Ovary (tissue), 9 donors: ENCODE measurements around the gene KCNMA1. TPM values are rescaled to one million over a fixed set of nuclear protein-coding genes. Genes with fewer than 3 reads are reported as not detected.

Source experiments
- DNase-seq, 5 donors: peaks; one replicate each; pipeline ENCODE4 v3.0.0-alpha.2; 2019 to 2020
- H3K27ac ChIP-seq, 2 donors: fragments of 200-600 bp; one replicate each; pipeline versions ENCODE4 v1.5.1 to v1.8.0; 2019 to 2022
- H3K27me3 ChIP-seq: fragments of 200-600 bp; one replicate; pipeline ENCODE4 v1.8.0; 2022
- H3K36me3 ChIP-seq: fragments of 200-600 bp; sonication (generic); one replicate; pipeline ENCODE4 v1.5.1; 2019
- H3K4me1 ChIP-seq: one replicate; pipeline ENCODE4 v1.8.1; 2013; ENCODE audit warnings: mild to moderate bottlenecking, moderate library complexity; ENCODE audit not compliant: insufficient read depth
- H3K4me3 ChIP-seq: fragments of 200-600 bp; sonication (generic); one replicate; pipeline ENCODE4 v1.5.1; 2017
- H3K9me3 ChIP-seq, 2 donors: fragments of 200-600 bp in 1 of 2; sonication (generic) in 1 of 2; one replicate each; pipeline versions ENCODE4 v1.5.1 to v1.8.1; 2013 to 2019; ENCODE audit warnings: mild to moderate bottlenecking in 1 of 2, moderate library complexity in 1 of 2
- EP300 ChIP-seq: sonication (generic); formaldehyde crosslinking; IDR thresholded peaks from one replicate; pipeline ENCODE4 v1.6.1; 2017; ENCODE audit warnings: antibody characterized with exemption
- POLR2A ChIP-seq: fragments of 450-650 bp; IDR thresholded peaks from one replicate; pipeline ENCODE4 v1.6.1; 2017; ENCODE audit warnings: antibody characterized with exemption, mild to moderate bottlenecking, moderate library complexity
- WGBS, 3 donors: extraction: QIAGEN DNeasy Blood & Tissue Kit in 1 of 3; methylation state at CpG; one replicate each; pipeline versions ENCODE4 v1.1.5 to v1.1.7; 2013 to 2017; 5-methylcytosine and 5-hydroxymethylcytosine counted together
- intact Hi-C, 4 donors: fragments of 100-400 bp; cut with DNase I; formaldehyde crosslinking; loops; one replicate each; pipeline versions ENCODE4 v1.11.0 to v1.15.1; 2022 to 2023
- polyA plus RNA-seq, 2 donors: library from polyadenylated mRNA; stranded (reverse); fragments of 200-250 nt in 1 of 2; fragments of 350-450 nt in 1 of 2; fragmentation: Illumina TruSeq in 1 of 2; extraction: RNeasy Lipid Tissue Mini Kit (QIAGEN cat#74804) in 1 of 2; gene quantifications; one replicate each; pipeline ENCODE4 v1.2.3, GENCODE V29; 2013 to 2014
- total RNA-seq, 7 donors: library from RNA; depleted of rRNA in 2 of 7; stranded (reverse); fragments of >200 nt in 2 of 7; fragmentation: NEBNext Ultra II Directional in 3 of 7; extraction: Animal tissue kit (Norgen Biotek cat#: 25700) in 3 of 7; gene quantifications; one replicate each; pipeline versions ENCODE4 v1.1.0 to v1.2.4, GENCODE V29; 2016 to 2023
- TF ChIP-seq, protein P1 (sequence below), 3 donors: fragments of 450-650 bp in 2 of 3; fragments of 200-600 bp in 1 of 3; IDR thresholded peaks; one replicate each; pipeline versions ENCODE4 v1.5.1 to v1.8.0; 2016 to 2022; ENCODE audit warnings: antibody characterized with exemption in 3 of 3, mild to moderate bottlenecking in 1 of 3
- donor health status: DM: no; HTN: no; CAD: no; lungs with moderate emphysema.
- donor health status: DM: no; HTN: no; CAD: no.
- donor health status: Bipolar disorder and iron deficiency.
- donor health status: DM: yes; HTN: yes; CAD: no.
- donor health status: DM: no; HTN: no; CAD: no.
- donor health status: DM: yes; HTN: yes; CAD: no.

Gene KCNMA1
- total and polyA plus RNA-seq, 9 donors: 7.0 to 83.8 (median 25.1) TPM

DNA sequence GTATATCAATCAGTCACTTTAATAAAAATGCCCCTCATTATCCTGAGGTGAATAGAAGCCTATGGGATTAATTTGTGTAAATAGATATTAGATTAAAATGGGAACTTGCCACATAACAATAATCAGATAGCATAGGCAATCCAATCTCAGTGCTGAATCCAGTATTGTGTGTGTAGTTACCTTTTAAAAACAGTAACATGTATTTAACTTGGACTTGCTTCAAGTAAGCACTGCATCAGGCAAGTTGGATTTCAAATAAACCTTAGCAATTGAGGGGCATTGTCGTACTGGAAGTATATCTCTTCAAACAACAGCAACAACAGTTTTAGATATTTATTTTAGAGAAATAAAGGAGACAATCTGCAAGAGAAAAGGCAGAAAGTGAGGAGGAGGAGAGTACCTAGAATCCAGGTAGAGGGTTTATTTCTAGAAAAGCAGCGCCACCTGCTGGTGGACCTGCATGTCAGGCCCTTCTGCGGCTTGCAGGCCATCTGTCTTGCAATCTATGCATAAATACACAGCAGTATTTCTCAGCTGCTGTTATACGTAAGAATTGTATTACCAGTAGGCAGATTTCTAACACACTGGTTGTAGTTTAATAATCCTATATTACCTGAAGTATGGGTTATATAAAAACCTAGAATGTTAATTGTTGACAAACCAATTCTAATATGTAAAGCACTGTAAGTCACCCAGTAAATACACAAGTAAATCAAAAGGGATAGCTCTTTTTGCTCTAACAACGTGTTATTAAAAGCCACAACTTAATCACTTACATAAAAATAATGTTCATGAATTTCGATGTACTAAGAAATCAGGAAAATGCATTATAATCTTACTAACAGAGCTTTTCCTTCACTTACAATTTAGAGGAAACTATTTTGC lies 652.8 kb downstream of the KCNMA1 start:
- intact Hi-C loops: loop anchor here in 1 of 4 donors (10.0 kb wide), 1 partner anchor 440 kb away; no protein-coding TSS in a partner anchor
- Histone ChIP-seq H3K27ac (no peak overlapping the region), H3K4me1 (peaks cover 2% of the 10 kb centered on the region), H3K4me3 (no peak overlapping the region), H3K36me3 (no peaks in the 10 kb centered on the region), H3K9me3 (no peaks in the 10 kb centered on the region), H3K27me3 (no peaks in the 10 kb centered on the region)
- 18 to 22% (median 20%) methylated on average over 6 of the region's 6 CpGs for WGBS, 3 donors
- DNase-seq: peak; percentile 68 to 80 (median 72)
- TF ChIP-seq EP300 (no peak), POLR2A (no peak)
- TF ChIP-seq, protein P1, sequence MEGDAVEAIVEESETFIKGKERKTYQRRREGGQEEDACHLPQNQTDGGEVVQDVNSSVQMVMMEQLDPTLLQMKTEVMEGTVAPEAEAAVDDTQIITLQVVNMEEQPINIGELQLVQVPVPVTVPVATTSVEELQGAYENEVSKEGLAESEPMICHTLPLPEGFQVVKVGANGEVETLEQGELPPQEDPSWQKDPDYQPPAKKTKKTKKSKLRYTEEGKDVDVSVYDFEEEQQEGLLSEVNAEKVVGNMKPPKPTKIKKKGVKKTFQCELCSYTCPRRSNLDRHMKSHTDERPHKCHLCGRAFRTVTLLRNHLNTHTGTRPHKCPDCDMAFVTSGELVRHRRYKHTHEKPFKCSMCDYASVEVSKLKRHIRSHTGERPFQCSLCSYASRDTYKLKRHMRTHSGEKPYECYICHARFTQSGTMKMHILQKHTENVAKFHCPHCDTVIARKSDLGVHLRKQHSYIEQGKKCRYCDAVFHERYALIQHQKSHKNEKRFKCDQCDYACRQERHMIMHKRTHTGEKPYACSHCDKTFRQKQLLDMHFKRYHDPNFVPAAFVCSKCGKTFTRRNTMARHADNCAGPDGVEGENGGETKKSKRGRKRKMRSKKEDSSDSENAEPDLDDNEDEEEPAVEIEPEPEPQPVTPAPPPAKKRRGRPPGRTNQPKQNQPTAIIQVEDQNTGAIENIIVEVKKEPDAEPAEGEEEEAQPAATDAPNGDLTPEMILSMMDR (IDR thresholded peaks at IDR 0.05): peak; percentile 57 to 82 (median 76)

- WGBS, 3 donors: 83 to 86% (median 85%) methylated on average over 3 of the region's 3 CpGs
- H3K36me3 ChIP-seq: no peaks in the 10 kb centered on the region
- no peak overlapping the region for H3K27ac ChIP-seq
- no peaks in the 10 kb centered on the region for H3K27me3 ChIP-seq
- intact Hi-C loops: loop anchor here in 1 of 4 donors (10.0 kb wide), 1 partner anchor 439 kb away; no protein-coding TSS in a partner anchor
- no peaks in the 10 kb centered on the region for H3K9me3 ChIP-seq
- no peak overlapping the region for H3K4me3 ChIP-seq
- peaks cover 2% of the 10 kb centered on the region for H3K4me1 ChIP-seq
- no peak for DNase-seq
- TF ChIP-seq POLR2A: no peak
- TF ChIP-seq EP300: no peak
- TF ChIP-seq, protein P1 (IDR thresholded peaks at IDR 0.05): no peak
These were observed 654.0 kb downstream of the KCNMA1 start for GRCh38 chr10:76983624-76984023.

DNA sequence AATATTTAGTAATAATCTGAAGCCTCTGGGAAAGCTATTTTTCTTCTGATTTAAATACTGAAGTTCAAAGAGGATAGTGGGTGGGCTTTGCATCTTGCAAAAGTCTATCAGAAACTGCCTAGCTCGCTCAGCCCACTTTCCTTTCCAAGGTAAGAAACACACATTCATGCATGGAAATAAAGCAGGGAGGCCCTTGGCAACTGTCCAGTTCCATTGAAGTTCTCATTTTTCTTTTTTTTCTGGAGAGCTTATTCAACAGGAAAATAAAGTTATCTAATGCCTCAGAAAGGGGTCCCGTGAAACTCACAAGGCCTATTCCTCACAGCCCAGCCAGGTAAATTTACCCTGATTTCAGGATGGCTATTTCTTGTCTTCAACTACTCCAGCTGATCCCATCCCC lies 654.9 kb downstream of the KCNMA1 start:
- H3K27ac ChIP-seq: no peak overlapping the region
- WGBS, 3 donors: 53 to 66% (median 57%) methylated on average over 2 of the region's 2 CpGs
- H3K4me1 ChIP-seq: peaks cover 2% of the 10 kb centered on the region
- no peak overlapping the region for H3K4me3 ChIP-seq
- H3K27me3 ChIP-seq: no peaks in the 10 kb centered on the region
- DNase-seq: no peak
- intact Hi-C loops: loop anchor here in 1 of 4 donors (10.0 kb wide), 1 partner anchor 438 kb away; no protein-coding TSS in a partner anchor
- H3K36me3 ChIP-seq: no peaks in the 10 kb centered on the region
- H3K9me3 ChIP-seq: no peaks in the 10 kb centered on the region
- TF ChIP-seq, protein P1 (IDR thresholded peaks at IDR 0.05): no peak
- no peak for TF ChIP-seq EP300
- no peak for TF ChIP-seq POLR2A

DNA sequence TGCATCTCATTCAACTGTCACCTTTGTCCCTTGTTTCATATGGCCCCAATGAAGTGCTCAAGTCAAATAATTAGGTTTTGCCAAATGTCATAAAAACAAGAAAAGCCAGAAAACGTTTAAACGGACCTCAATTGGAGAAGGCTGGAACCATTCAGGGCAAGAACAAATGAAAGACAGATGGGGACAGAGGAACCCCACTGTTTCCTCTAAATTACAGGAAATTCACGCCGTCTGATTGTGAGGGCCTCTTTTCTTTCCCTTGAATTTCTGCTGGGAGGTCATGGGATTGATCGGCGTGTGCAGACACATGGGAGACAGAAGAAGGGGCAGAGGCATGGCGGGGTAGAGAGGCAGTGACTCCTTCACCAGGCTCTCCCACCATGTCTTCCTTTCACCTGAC lies 656.4 kb downstream of the KCNMA1 start:
- Histone ChIP-seq H3K9me3 (no peaks in the 10 kb centered on the region), H3K4me3 (no peak overlapping the region), H3K27me3 (no peaks in the 10 kb centered on the region), H3K36me3 (no peaks in the 10 kb centered on the region), H3K27ac (no peak overlapping the region), H3K4me1 (peaks cover 2% of the 10 kb centered on the region)
- 90 to 93% (median 92%) methylated on average over 7 of the region's 7 CpGs for WGBS, 3 donors
- TF ChIP-seq, protein P1 (IDR thresholded peaks at IDR 0.05): no peak
- TF ChIP-seq EP300 (no peak), POLR2A (no peak)
- intact Hi-C loops: loop anchor here in 1 of 4 donors (10.0 kb wide), 1 partner anchor 436 kb away; no protein-coding TSS in a partner anchor
- DNase-seq: no peak
